WTC11 (cell line): ENCODE results near the gene IVL. TPM values are rescaled to one million over a fixed set of nuclear protein-coding genes. Genes with fewer than 3 reads are reported as not detected.

ENCODE experiments used
- ATAC-seq: fragments of 200-7000 bp; cut with Tn5 transposase; 2 replicates; pipeline ENCODE4 v1.10.0; 2021; ENCODE audit warnings: mild to moderate bottlenecking, moderate library complexity
- Bru-seq: library from RNA; stranded (reverse); fragments of 400-500 nt; gene quantifications from one replicate; lab custom pipeline; 2021; lab: Mats Ljungman, UMichigan
- CTCF ChIA-PET: fragments of 300-600 bp; sonication (Branson Sonifier 250); formaldehyde crosslinking; loops from one replicate; lab custom pipeline; 2021; ENCODE audit warnings: antibody characterized with exemption; lab: Charles Lee
- POLR2A ChIA-PET: fragments of 350-600 bp; sonication (Branson Sonifier 250); formaldehyde crosslinking; loops from one replicate; lab custom pipeline; 2021; ENCODE audit warnings: antibody characterized with exemption; lab: Charles Lee
- DNase-seq: peaks from one replicate; pipeline ENCODE4 v3.0.0; 2021; ENCODE audit warnings: low spot score
- H3K27ac Mint-ChIP-seq: 2 replicates; pipeline ENCODE4 v1.8.0; 2021; ENCODE audit warnings: mixed read lengths
- H3K27me3 Mint-ChIP-seq: 2 replicates; pipeline ENCODE4 v1.8.0; 2021; ENCODE audit warnings: low read depth, mild to moderate bottlenecking, moderate library complexity, mixed read lengths
- H3K36me3 Mint-ChIP-seq: 2 replicates; pipeline ENCODE4 v1.8.0; 2021; ENCODE audit warnings: mixed read lengths
- H3K4me1 Mint-ChIP-seq: 2 replicates; pipeline ENCODE4 v1.8.0; 2022; ENCODE audit warnings: mixed read lengths
- H3K4me3 Mint-ChIP-seq: 2 replicates; pipeline ENCODE4 v1.8.0; 2021; ENCODE audit warnings: mild to moderate bottlenecking, moderate library complexity, mixed read lengths
- H3K9me3 Mint-ChIP-seq: 2 replicates; pipeline ENCODE4 v1.8.0; 2021; ENCODE audit warnings: mixed read lengths
- AR ChIP-seq: fragments of 250-450 bp; sonication (Bioruptor Pico); IDR thresholded peaks from 2 replicates; pipeline ENCODE4 v1.9.0; 2021; ENCODE audit warnings: mild to moderate bottlenecking
- ATF1 ChIP-seq: sonication (generic); formaldehyde crosslinking; IDR thresholded peaks from 2 replicates; pipeline ENCODE4 v1.8.1; 2023; ENCODE audit warnings: mild to moderate bottlenecking, moderate library complexity, missing genetic modification reagents
- CBFB ChIP-seq: sonication (generic); formaldehyde crosslinking; IDR thresholded peaks from 2 replicates; pipeline ENCODE4 v1.8.1; 2022; ENCODE audit warnings: mild to moderate bottlenecking, low read depth, missing genetic modification reagents
- CTCF ChIP-seq: fragments of 200-600 bp; IDR thresholded peaks from 2 replicates; pipeline ENCODE4 v1.8.0; 2022; ENCODE audit warnings: antibody characterized with exemption
- FOXP1 ChIP-seq: sonication (generic); formaldehyde crosslinking; IDR thresholded peaks from 2 replicates; pipeline ENCODE4 v1.8.0; 2022; ENCODE audit warnings: missing genetic modification reagents, mild to moderate bottlenecking, moderate library complexity, borderline replicate concordance
- GTF2I ChIP-seq: fragments of 250-450 bp; sonication (Bioruptor Pico); conservative IDR thresholded peaks from 2 replicates; pipeline ENCODE4 v1.4.0; 2021; ENCODE audit warnings: mild to moderate bottlenecking
- MXD4 ChIP-seq: fragments of 250-450 bp; sonication (Bioruptor Pico); IDR thresholded peaks from 2 replicates; pipeline ENCODE4 v1.8.0; 2021; ENCODE audit warnings: mild to moderate bottlenecking, moderate library complexity, borderline replicate concordance
- NFYB ChIP-seq: sonication (generic); formaldehyde crosslinking; conservative IDR thresholded peaks from 2 replicates; pipeline ENCODE4 v1.8.0; 2022; ENCODE audit warnings: low read depth, missing genetic modification reagents
- PRRX2 ChIP-seq: fragments of 250-450 bp; sonication (Bioruptor Pico); IDR thresholded peaks from 2 replicates; pipeline ENCODE4 v1.8.0; 2021; ENCODE audit warnings: mild to moderate bottlenecking
- RORB ChIP-seq: fragments of 250-450 bp; sonication (Bioruptor Pico); IDR thresholded peaks from 2 replicates; pipeline ENCODE4 v1.9.0; 2021; ENCODE audit warnings: mild to moderate bottlenecking
- TP53 ChIP-seq: sonication (generic); formaldehyde crosslinking; IDR thresholded peaks from 2 replicates; pipeline ENCODE4 v1.8.1; 2023; ENCODE audit warnings: mild to moderate bottlenecking, missing genetic modification reagents
- ZSCAN18 ChIP-seq: fragments of 250-450 bp; sonication (Bioruptor Pico); IDR thresholded peaks from 2 replicates; pipeline ENCODE4 v2.1.2; 2022; ENCODE audit warnings: mild to moderate bottlenecking, moderate library complexity
- long read RNA-seq, 3 experiments: library from RNA in 1 of 3; library from capped mRNA in 1 of 3; library from polyadenylated mRNA in 1 of 3; unstranded in 2 of 3; stranded (forward) in 1 of 3; transcript quantifications; one replicate each; pipeline ENCODE4 v2.0.0, GENCODE V29; 2021
- total RNA-seq: library from RNA; stranded (reverse); gene quantifications from 3 replicates; pipeline ENCODE4 v1.2.3, GENCODE V29; 2021
- TF ChIP-seq, protein P1 (sequence below): sonication (generic); formaldehyde crosslinking; IDR thresholded peaks from 2 replicates; pipeline ENCODE4 v1.8.0; 2022; ENCODE audit warnings: mild to moderate bottlenecking, missing genetic modification reagents
- TF ChIP-seq, protein P2 (sequence below): sonication (generic); formaldehyde crosslinking; conservative IDR thresholded peaks from 2 replicates; pipeline ENCODE4 v1.8.1; 2023; ENCODE audit warnings: mild to moderate bottlenecking, low read depth, missing genetic modification reagents, moderate library complexity
- TF ChIP-seq, protein P3 (sequence below): sonication (generic); formaldehyde crosslinking; IDR thresholded peaks from 2 replicates; pipeline ENCODE4 v1.8.0; 2022; ENCODE audit warnings: mild to moderate bottlenecking, missing genetic modification reagents

Gene IVL, protein sequence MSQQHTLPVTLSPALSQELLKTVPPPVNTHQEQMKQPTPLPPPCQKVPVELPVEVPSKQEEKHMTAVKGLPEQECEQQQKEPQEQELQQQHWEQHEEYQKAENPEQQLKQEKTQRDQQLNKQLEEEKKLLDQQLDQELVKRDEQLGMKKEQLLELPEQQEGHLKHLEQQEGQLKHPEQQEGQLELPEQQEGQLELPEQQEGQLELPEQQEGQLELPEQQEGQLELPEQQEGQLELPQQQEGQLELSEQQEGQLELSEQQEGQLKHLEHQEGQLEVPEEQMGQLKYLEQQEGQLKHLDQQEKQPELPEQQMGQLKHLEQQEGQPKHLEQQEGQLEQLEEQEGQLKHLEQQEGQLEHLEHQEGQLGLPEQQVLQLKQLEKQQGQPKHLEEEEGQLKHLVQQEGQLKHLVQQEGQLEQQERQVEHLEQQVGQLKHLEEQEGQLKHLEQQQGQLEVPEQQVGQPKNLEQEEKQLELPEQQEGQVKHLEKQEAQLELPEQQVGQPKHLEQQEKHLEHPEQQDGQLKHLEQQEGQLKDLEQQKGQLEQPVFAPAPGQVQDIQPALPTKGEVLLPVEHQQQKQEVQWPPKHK
- total RNA-seq (not detected in 3 replicates), Bru-seq, nascent RNA (not detected)
- long read RNA-seq, experiment 1, result 0 reads
- long read RNA-seq, experiment 2, result 0 reads
- long read RNA-seq, experiment 3, result 0 reads

DNA sequence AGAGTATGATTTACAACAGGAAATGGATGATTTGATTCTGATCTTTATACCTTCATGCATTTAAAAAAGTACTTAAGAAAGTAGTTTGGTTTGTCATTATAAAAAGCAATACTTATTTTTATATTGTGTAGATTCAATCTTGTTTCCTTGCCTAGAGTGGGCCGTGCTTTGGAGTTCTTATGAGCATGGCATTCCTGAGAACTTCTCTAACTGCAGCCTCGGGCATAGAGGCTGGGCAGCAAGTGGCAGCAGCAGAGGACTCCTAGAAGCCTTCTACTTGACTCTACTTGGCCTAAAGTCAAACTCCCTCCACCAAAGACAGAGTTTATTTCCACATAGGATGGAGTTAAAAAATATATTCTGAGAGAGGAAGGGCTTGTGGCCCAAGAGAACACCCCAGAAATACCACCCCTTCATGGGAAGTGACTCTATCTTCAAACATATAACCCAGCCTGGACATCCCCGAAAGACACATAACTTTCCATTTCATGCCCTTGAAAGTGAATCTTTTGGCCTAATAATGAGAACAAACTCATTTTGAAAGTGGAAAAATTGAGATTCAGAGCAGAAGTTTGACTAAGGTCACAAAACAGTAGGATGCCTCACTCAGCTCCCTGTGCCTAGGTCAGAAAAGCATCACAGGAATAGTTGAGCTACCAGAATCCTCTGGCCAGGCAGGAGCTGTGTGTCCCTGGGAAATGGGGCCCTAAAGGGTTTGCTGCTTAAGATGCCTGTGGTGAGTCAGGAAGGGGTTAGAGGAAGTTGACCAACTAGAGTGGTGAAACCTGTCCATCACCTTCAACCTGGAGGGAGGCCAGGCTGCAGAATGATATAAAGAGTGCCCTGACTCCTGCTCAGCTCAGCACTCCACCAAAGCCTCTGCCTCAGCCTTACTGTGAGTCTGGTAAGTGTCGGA, at the start of gene IVL:
IVL (plus strand) TSS at position 861 of the 916 bp plus-strand sequence. CDS start 1,252 bp downstream, outside the sequence.
- H3K36me3 Mint-ChIP-seq, result peaks cover 4% of the 10 kb centered on the region; the same call in 1 of the 2 replicates
- no peak for DNase-seq
- ChIA-PET POLR2A (no interaction called here), CTCF (interaction anchor here (0.5 to 3.1 kb wide), 3 partner anchors 16 to 285 kb away, joined by 3 to 9 read pairs (median 5); no protein-coding TSS in a partner anchor)
- no peak within 1 kb of the TSS for H3K27ac Mint-ChIP-seq
- TF ChIP-seq RORB (CRISPR knock-in tag) (no peak), ATF1 (CRISPR knock-in tag) (no peak), FOXP1 (CRISPR knock-in tag) (no peak), NFYB (CRISPR knock-in tag) (no peak), PRRX2 (CRISPR knock-in tag) (no peak)
- TF ChIP-seq, protein P1, sequence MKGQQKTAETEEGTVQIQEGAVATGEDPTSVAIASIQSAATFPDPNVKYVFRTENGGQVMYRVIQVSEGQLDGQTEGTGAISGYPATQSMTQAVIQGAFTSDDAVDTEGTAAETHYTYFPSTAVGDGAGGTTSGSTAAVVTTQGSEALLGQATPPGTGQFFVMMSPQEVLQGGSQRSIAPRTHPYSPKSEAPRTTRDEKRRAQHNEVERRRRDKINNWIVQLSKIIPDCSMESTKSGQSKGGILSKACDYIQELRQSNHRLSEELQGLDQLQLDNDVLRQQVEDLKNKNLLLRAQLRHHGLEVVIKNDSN (CRISPR knock-in tag), result no peak
- H3K27me3 Mint-ChIP-seq, result peaks cover 3% of the 10 kb centered on the region
- H3K4me3 Mint-ChIP-seq, result no peak within 1 kb of the TSS
- H3K4me1 Mint-ChIP-seq, result no peaks in the 10 kb centered on the region
- H3K9me3 Mint-ChIP-seq, result peaks cover 20% of the 10 kb centered on the region
- ATAC-seq, result no peak

- ChIA-PET POLR2A (no interaction called here), CTCF (no interaction called here)
- H3K4me3 Mint-ChIP-seq, result no peak within 1 kb of the TSS
- no peak within 1 kb of the TSS for H3K27ac Mint-ChIP-seq
- H3K9me3 Mint-ChIP-seq, result peaks cover 86% of the 10 kb centered on the region
- ATAC-seq, result no peak
- DNase-seq, result no peak
- H3K27me3 Mint-ChIP-seq, result peaks cover 10% of the 10 kb centered on the region; the same call in 1 of the 2 replicates
- TF ChIP-seq, protein P2, sequence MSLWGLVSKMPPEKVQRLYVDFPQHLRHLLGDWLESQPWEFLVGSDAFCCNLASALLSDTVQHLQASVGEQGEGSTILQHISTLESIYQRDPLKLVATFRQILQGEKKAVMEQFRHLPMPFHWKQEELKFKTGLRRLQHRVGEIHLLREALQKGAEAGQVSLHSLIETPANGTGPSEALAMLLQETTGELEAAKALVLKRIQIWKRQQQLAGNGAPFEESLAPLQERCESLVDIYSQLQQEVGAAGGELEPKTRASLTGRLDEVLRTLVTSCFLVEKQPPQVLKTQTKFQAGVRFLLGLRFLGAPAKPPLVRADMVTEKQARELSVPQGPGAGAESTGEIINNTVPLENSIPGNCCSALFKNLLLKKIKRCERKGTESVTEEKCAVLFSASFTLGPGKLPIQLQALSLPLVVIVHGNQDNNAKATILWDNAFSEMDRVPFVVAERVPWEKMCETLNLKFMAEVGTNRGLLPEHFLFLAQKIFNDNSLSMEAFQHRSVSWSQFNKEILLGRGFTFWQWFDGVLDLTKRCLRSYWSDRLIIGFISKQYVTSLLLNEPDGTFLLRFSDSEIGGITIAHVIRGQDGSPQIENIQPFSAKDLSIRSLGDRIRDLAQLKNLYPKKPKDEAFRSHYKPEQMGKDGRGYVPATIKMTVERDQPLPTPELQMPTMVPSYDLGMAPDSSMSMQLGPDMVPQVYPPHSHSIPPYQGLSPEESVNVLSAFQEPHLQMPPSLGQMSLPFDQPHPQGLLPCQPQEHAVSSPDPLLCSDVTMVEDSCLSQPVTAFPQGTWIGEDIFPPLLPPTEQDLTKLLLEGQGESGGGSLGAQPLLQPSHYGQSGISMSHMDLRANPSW (CRISPR knock-in tag), result no peak
- TF ChIP-seq, protein P3, sequence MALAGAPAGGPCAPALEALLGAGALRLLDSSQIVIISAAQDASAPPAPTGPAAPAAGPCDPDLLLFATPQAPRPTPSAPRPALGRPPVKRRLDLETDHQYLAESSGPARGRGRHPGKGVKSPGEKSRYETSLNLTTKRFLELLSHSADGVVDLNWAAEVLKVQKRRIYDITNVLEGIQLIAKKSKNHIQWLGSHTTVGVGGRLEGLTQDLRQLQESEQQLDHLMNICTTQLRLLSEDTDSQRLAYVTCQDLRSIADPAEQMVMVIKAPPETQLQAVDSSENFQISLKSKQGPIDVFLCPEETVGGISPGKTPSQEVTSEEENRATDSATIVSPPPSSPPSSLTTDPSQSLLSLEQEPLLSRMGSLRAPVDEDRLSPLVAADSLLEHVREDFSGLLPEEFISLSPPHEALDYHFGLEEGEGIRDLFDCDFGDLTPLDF (CRISPR knock-in tag), result no peak
- TF ChIP-seq MXD4 (CRISPR knock-in tag), result no peak
- TF ChIP-seq AR (CRISPR knock-in tag), result no peak
- no peak for TF ChIP-seq CBFB (CRISPR knock-in tag)
- no peak for TF ChIP-seq CTCF
- no peak for TF ChIP-seq TP53 (CRISPR knock-in tag)
- no peak for TF ChIP-seq ZSCAN18 (CRISPR knock-in tag)
- TF ChIP-seq GTF2I (CRISPR knock-in tag), result no peak
- H3K4me1 Mint-ChIP-seq, result no peaks in the 10 kb centered on the region
- peaks cover 62% of the 10 kb centered on the region for H3K36me3 Mint-ChIP-seq
Measured at GRCh38 chr1:152859696-152860095, 48.6 kb upstream of the IVL start, which contains the start of gene LCE7A. LCE7A (plus strand) TSS chr1:152859996; CDS start chr1:152860698, 702 bp downstream.
